ENCODE results near the gene TTLL11.

- TF ChIP-seq TAF1 (IDR thresholded peaks at IDR 0.05; ENCODE audit: low read depth, low read length) (no peak), POLR2A (IDR thresholded peaks at IDR 0.05; ENCODE audit: low read depth, low read length) (no peak), SPI1 (IDR thresholded peaks at IDR 0.05; ENCODE audit: low read depth, low read length) (no peak), POLR2AphosphoS5 (IDR thresholded peaks at IDR 0.05; ENCODE audit: low read depth, low read length) (no peak)
These were observed 256.7 kb downstream of the TTLL11 start for GRCh38 chr9:121836366-121836885.

All from GM12891 (cell line).